Liver (tissue), 9 donors: ENCODE results near the gene DCDC2C. TPM values are rescaled to one million over a fixed set of nuclear protein-coding genes. Genes with fewer than 3 reads are reported as not detected.

Source experiments
- DNase-seq: peaks from one replicate; pipeline ENCODE4 v3.0.0-alpha.2; 2017; ENCODE audit warnings: low spot score
- H3K27ac ChIP-seq, 2 donors: one replicate each; pipeline ENCODE4 v1.7.0; 2013; ENCODE audit warnings: inconsistent platforms in 2 of 2, low read length in 2 of 2, control low read depth in 1 of 2, low read depth in 1 of 2, mild to moderate bottlenecking in 1 of 2
- H3K27me3 ChIP-seq, 4 donors: one replicate each; pipeline versions ENCODE4 v1.6.1 to v1.7.0; 2013; ENCODE audit warnings: low read length in 3 of 4, inconsistent platforms in 1 of 4, mild to moderate bottlenecking in 1 of 4, moderate library complexity in 1 of 4; ENCODE audit not compliant: control insufficient read depth in 4 of 4, insufficient read depth in 4 of 4
- H3K36me3 ChIP-seq, 4 donors: one replicate each; pipeline versions ENCODE4 v1.6.1 to v1.7.0; 2013; ENCODE audit warnings: low read length in 3 of 4, mild to moderate bottlenecking in 3 of 4, low read depth in 1 of 4, moderate library complexity in 1 of 4; ENCODE audit not compliant: control insufficient read depth in 4 of 4, insufficient read depth in 3 of 4
- H3K4me1 ChIP-seq, 4 donors: one replicate each; pipeline versions ENCODE4 v1.6.1 to v1.7.0; 2013; ENCODE audit warnings: low read length in 3 of 4, mild to moderate bottlenecking in 3 of 4, moderate library complexity in 1 of 4; ENCODE audit not compliant: control insufficient read depth in 4 of 4, insufficient read depth in 4 of 4
- H3K4me3 ChIP-seq, 3 donors: one replicate each; pipeline versions ENCODE4 v1.6.1 to v1.7.0; 2013; ENCODE audit warnings: low read length in 3 of 3, control low read depth in 1 of 3, low read depth in 1 of 3, mild to moderate bottlenecking in 1 of 3
- H3K9ac ChIP-seq, 2 donors: one replicate each; pipeline ENCODE4 v1.7.0; 2013; ENCODE audit warnings: low read length in 2 of 2, mild to moderate bottlenecking in 2 of 2, moderate library complexity in 2 of 2, control low read depth in 1 of 2, low read depth in 1 of 2
- H3K9me3 ChIP-seq, 4 donors: one replicate each; pipeline versions ENCODE4 v1.6.1 to v1.7.0; 2013; ENCODE audit warnings: low read length in 3 of 4; ENCODE audit not compliant: control insufficient read depth in 4 of 4
- EGR1 ChIP-seq, 2 donors: IDR thresholded peaks; 2 replicates each; pipeline ENCODE4 v1.6.1; 2016 to 2018; ENCODE audit warnings: antibody characterized with exemption in 2 of 2, low read depth in 2 of 2
- FOXA1 ChIP-seq: IDR thresholded peaks from 2 replicates; pipeline ENCODE4 v1.6.1; 2016; ENCODE audit warnings: antibody characterized with exemption
- GABPA ChIP-seq, 2 donors: IDR thresholded peaks in 1 of 2; conservative IDR thresholded peaks in 1 of 2; 2 replicates each; pipeline ENCODE4 v1.6.1; 2016; ENCODE audit warnings: antibody characterized with exemption in 2 of 2, mild to moderate bottlenecking in 1 of 2, moderate library complexity in 1 of 2
- HNF4A ChIP-seq, 2 donors: conservative IDR thresholded peaks; 2 replicates each; pipeline ENCODE4 v1.6.1; 2016; ENCODE audit warnings: antibody characterized with exemption in 2 of 2, mild to moderate bottlenecking in 2 of 2
- HNF4G ChIP-seq: IDR thresholded peaks from 2 replicates; pipeline ENCODE4 v1.6.1; 2016; ENCODE audit warnings: antibody characterized with exemption
- JUND ChIP-seq, 2 donors: IDR thresholded peaks; 2 replicates each; pipeline ENCODE4 v1.6.1; 2016; ENCODE audit warnings: antibody characterized with exemption in 2 of 2
- NR2F2 ChIP-seq: IDR thresholded peaks from 2 replicates; pipeline ENCODE4 v1.6.1; 2016; ENCODE audit warnings: antibody characterized with exemption
- RAD21 ChIP-seq, 2 donors: IDR thresholded peaks; 2 replicates each; pipeline ENCODE4 v1.6.1; 2016; ENCODE audit warnings: antibody characterized with exemption in 2 of 2, mild to moderate bottlenecking in 2 of 2
- RXRA ChIP-seq, 2 donors: IDR thresholded peaks; 2 replicates each; pipeline ENCODE4 v1.6.1; 2017 to 2018; ENCODE audit warnings: antibody characterized with exemption in 2 of 2, mild to moderate bottlenecking in 1 of 2
- SP1 ChIP-seq: IDR thresholded peaks from 2 replicates; pipeline ENCODE4 v1.6.1; 2018; ENCODE audit warnings: antibody characterized with exemption, mild to moderate bottlenecking
- TAF1 ChIP-seq: conservative IDR thresholded peaks from 2 replicates; pipeline ENCODE4 v1.6.1; 2016; ENCODE audit warnings: antibody characterized with exemption, mild to moderate bottlenecking
- YY1 ChIP-seq: IDR thresholded peaks from 2 replicates; pipeline ENCODE4 v1.6.1; 2016; ENCODE audit warnings: antibody characterized with exemption, mild to moderate bottlenecking
- WGBS: extraction: QIAGEN DNeasy Blood & Tissue Kit; methylation state at CpG from one replicate; pipeline ENCODE4 v1.1.7; 2013; 5-methylcytosine and 5-hydroxymethylcytosine counted together
- polyA plus RNA-seq, 2 donors: library from polyadenylated mRNA; stranded (reverse) in 1 of 2; unstranded in 1 of 2; fragments of 200-250 nt in 1 of 2; fragments of >200 nt in 1 of 2; fragmentation: Nextera tagmentation in 1 of 2; extraction: Ambion mirVana in 1 of 2; gene quantifications; one replicate each; pipeline versions ENCODE4 v1.2.1 to v1.2.3, GENCODE V29; 2013 to 2015
- total RNA-seq, 2 donors: library from RNA; depleted of rRNA; stranded (reverse); fragments of >200 nt; gene quantifications; one replicate each; pipeline ENCODE4 v1.2.3, GENCODE V29; 2014
- TF ChIP-seq, protein P1 (sequence below): IDR thresholded peaks from 2 replicates; pipeline ENCODE4 v1.6.1; 2016; ENCODE audit warnings: antibody characterized with exemption
- TF ChIP-seq, protein P2 (sequence below): IDR thresholded peaks from 2 replicates; pipeline ENCODE4 v1.6.1; 2016; ENCODE audit warnings: antibody characterized with exemption, mild to moderate bottlenecking
- TF ChIP-seq, protein P3 (sequence below): fragments of 150-350 bp; IDR thresholded peaks from 2 replicates; pipeline ENCODE4 v1.5.1; 2017; ENCODE audit warnings: improper control_type of control experiment, low read depth, low read length; ENCODE audit not compliant: missing input control
- donor health status: healthy.
- donor health status: healthy.
- donor health status: healthy.
- donor health status: healthy.
- donor health status: healthy.

The DCDC2C gene
- total and polyA plus RNA-seq, 4 donors = not detected

DNA sequence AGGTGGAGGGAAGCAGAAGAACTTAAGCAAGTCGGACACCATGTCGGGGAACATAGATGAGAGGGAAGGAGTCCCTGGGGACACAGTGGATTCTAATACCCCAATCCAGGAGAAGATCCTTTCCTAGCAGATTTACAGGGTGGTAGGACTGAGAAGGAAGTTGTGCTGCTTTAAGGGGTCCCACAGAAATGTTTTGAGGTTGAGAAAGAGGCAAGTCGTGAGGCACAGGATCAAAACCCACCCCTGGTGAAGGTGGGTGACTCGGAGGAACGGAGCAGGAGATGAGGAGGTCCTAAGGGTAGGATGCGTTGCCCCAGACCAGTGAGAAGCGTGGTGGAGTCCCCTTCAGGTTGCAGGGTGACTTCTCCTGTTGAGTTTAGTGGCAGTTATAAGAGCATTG is 32.7 kb downstream of the DCDC2C start:
- Histone ChIP-seq H3K4me1 (no peaks in the 10 kb centered on the region), H3K4me3 (no peak overlapping the region), H3K27ac (no peak overlapping the region), H3K27me3 (no peaks in the 10 kb centered on the region), H3K36me3 (no peaks in the 10 kb centered on the region), H3K9ac (no peak overlapping the region), H3K9me3 (no peaks in the 10 kb centered on the region)
- WGBS = 77% methylated on average over 7 of the region's 7 CpGs
- DNase-seq = no peak
- TF ChIP-seq HNF4A (conservative IDR thresholded peaks at IDR 0.05) = no peak
- TF ChIP-seq NR2F2 = no peak
- TF ChIP-seq TAF1 = no peak
- no peak for TF ChIP-seq RAD21 (IDR thresholded peaks at IDR 0.05)
- TF ChIP-seq, protein P1, sequence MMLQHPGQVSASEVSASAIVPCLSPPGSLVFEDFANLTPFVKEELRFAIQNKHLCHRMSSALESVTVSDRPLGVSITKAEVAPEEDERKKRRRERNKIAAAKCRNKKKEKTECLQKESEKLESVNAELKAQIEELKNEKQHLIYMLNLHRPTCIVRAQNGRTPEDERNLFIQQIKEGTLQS = no peak
- no peak for TF ChIP-seq FOXA1

DNA sequence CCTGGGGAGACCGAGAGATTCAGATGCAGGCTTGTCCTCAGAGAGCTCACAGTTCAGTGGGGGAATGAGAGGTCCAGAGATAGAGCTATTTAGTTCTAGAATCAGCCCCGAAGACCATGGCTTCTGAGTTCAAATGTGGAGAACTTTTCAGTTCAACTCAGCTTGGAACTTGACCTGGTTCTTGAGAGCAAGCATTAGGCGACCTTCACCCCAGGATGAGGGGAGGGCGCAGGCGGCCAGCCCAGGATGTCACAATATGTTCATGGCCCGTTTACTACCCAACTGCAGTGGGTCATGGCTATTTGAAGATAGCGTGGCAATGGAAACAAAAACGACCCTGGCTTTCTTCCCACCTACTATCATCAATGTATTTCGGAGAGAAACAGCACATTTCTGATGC is 33.8 kb downstream of the DCDC2C start:
- Histone ChIP-seq H3K27me3 (no peaks in the 10 kb centered on the region), H3K4me3 (no peak overlapping the region), H3K27ac (no peak overlapping the region), H3K9ac (no peak overlapping the region), H3K9me3 (no peaks in the 10 kb centered on the region), H3K36me3 (no peaks in the 10 kb centered on the region), H3K4me1 (no peaks in the 10 kb centered on the region)
- 54% methylated on average over 9 of the region's 9 CpGs for WGBS
- DNase-seq = no peak
- TF ChIP-seq RAD21 (IDR thresholded peaks at IDR 0.05) (no peak), SP1 (no peak), FOXA1 (no peak), HNF4G (no peak), RXRA (IDR thresholded peaks at IDR 0.05) (no peak), EGR1 (IDR thresholded peaks at IDR 0.05; ENCODE audit: low read depth in 2 of 2) (no peak), GABPA (IDR thresholded peaks at IDR 0.05 in 1 of 2, conservative IDR thresholded peaks at IDR 0.05 in 1 of 2) (no peak)
- TF ChIP-seq, protein P1 = no peak
- TF ChIP-seq, protein P2, sequence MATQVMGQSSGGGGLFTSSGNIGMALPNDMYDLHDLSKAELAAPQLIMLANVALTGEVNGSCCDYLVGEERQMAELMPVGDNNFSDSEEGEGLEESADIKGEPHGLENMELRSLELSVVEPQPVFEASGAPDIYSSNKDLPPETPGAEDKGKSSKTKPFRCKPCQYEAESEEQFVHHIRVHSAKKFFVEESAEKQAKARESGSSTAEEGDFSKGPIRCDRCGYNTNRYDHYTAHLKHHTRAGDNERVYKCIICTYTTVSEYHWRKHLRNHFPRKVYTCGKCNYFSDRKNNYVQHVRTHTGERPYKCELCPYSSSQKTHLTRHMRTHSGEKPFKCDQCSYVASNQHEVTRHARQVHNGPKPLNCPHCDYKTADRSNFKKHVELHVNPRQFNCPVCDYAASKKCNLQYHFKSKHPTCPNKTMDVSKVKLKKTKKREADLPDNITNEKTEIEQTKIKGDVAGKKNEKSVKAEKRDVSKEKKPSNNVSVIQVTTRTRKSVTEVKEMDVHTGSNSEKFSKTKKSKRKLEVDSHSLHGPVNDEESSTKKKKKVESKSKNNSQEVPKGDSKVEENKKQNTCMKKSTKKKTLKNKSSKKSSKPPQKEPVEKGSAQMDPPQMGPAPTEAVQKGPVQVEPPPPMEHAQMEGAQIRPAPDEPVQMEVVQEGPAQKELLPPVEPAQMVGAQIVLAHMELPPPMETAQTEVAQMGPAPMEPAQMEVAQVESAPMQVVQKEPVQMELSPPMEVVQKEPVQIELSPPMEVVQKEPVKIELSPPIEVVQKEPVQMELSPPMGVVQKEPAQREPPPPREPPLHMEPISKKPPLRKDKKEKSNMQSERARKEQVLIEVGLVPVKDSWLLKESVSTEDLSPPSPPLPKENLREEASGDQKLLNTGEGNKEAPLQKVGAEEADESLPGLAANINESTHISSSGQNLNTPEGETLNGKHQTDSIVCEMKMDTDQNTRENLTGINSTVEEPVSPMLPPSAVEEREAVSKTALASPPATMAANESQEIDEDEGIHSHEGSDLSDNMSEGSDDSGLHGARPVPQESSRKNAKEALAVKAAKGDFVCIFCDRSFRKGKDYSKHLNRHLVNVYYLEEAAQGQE = no peak

DNA sequence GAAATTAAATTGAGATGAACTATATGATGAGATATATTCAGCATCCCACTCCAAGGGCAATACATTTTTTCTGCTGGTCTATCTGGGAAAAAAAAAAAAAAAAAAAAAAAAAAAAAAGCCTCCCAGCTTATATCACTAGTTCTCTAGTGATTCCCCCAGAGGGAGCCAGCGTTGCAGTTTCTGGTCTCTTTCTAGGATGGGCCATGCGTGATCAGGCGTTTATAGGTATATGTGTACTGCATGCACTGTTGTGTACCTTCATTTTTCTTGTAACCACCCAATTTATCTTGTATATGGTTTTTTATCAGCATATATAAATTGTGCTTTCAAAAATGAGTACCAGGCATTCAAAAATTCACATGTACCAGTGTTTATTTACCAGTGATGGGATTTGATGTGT is 35.1 kb downstream of the DCDC2C start:
- H3K27me3 ChIP-seq = no peaks in the 10 kb centered on the region
- no peaks in the 10 kb centered on the region for H3K4me1 ChIP-seq
- H3K4me3 ChIP-seq = no peak overlapping the region
- TF ChIP-seq RAD21 (IDR thresholded peaks at IDR 0.05) (peak; percentile 41 to 44), YY1 (no peak), JUND (IDR thresholded peaks at IDR 0.05) (no peak), EGR1 (IDR thresholded peaks at IDR 0.05; ENCODE audit: low read depth in 2 of 2) (no peak), NR2F2 (no peak)
- TF ChIP-seq, protein P1 = no peak
- TF ChIP-seq, protein P3, sequence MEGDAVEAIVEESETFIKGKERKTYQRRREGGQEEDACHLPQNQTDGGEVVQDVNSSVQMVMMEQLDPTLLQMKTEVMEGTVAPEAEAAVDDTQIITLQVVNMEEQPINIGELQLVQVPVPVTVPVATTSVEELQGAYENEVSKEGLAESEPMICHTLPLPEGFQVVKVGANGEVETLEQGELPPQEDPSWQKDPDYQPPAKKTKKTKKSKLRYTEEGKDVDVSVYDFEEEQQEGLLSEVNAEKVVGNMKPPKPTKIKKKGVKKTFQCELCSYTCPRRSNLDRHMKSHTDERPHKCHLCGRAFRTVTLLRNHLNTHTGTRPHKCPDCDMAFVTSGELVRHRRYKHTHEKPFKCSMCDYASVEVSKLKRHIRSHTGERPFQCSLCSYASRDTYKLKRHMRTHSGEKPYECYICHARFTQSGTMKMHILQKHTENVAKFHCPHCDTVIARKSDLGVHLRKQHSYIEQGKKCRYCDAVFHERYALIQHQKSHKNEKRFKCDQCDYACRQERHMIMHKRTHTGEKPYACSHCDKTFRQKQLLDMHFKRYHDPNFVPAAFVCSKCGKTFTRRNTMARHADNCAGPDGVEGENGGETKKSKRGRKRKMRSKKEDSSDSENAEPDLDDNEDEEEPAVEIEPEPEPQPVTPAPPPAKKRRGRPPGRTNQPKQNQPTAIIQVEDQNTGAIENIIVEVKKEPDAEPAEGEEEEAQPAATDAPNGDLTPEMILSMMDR = peak; percentile 13
- WGBS = 30% methylated on average over 3 of the region's 3 CpGs
- DNase-seq = no peak
- H3K36me3 ChIP-seq = no peaks in the 10 kb centered on the region
- no peaks in the 10 kb centered on the region for H3K9me3 ChIP-seq
- no peak overlapping the region for H3K9ac ChIP-seq
- no peak overlapping the region for H3K27ac ChIP-seq
